Endothelial cell of umbilical vein (primary cell): ENCODE results near the gene INPP5F. TPM values are rescaled to one million over a fixed set of nuclear protein-coding genes. Genes with fewer than 3 reads are reported as not detected.

Experiments used
- BruUV-seq: library from RNA; stranded (reverse); fragments of 400-500 nt; replicated peaks from 2 replicates; lab custom pipeline; 2021; lab: Mats Ljungman, UMichigan
- CTCF ChIA-PET: fragments of 300-600, 350-600 bp; sonication (Branson Sonifier 250); formaldehyde crosslinking; loops from one replicate; lab custom pipeline; 2021; ENCODE audit warnings: antibody characterized with exemption, inconsistent platforms; lab: Charles Lee
- POLR2A ChIA-PET: fragments of 300-600, 350-600 bp; sonication (Branson Sonifier 250); formaldehyde crosslinking; loops from one replicate; lab custom pipeline; 2021; ENCODE audit warnings: antibody characterized with exemption, inconsistent platforms; lab: Charles Lee
- DNase-seq: peaks from one replicate; pipeline ENCODE4 v3.0.0-alpha.2; 2011; ENCODE audit warnings: low read depth, low spot score
- FAIRE-seq: peaks from 2 replicates; lab custom pipeline; 2011; peaks lifted over from hg19 to GRCh38; lab: Jason Lieb, UNC
- H2AFZ ChIP-seq: 2 replicates; pipeline ENCODE4 v1.6.0; 2012; ENCODE audit warnings: low read depth, low read length, control low read depth, inconsistent platforms
- H3K27ac ChIP-seq: 2 replicates; pipeline ENCODE4 v1.5.1; 2011; ENCODE audit warnings: low read depth, mild to moderate bottlenecking, control low read depth, low read length, moderate library complexity; ENCODE audit not compliant: insufficient read depth
- H3K27me3 ChIP-seq, 2 experiments: 2 replicates each; pipeline versions ENCODE4 v1.6.0 to v1.6.1; 2011; ENCODE audit warnings: low read length in 2 of 2, mixed read lengths in 1 of 2; ENCODE audit not compliant: control insufficient read depth in 2 of 2, insufficient read depth in 2 of 2
- H3K36me3 ChIP-seq, 2 experiments: 2 replicates in 1 of 2; 3 replicates in 1 of 2; pipeline ENCODE4 v1.5.1; 2011; ENCODE audit warnings: low read length in 2 of 2, mild to moderate bottlenecking in 1 of 2, moderate library complexity in 1 of 2; ENCODE audit not compliant: control insufficient read depth in 2 of 2, insufficient read depth in 2 of 2; ENCODE audit errors: extremely low read depth in 1 of 2
- H3K4me1 ChIP-seq: 3 replicates; pipeline ENCODE4 v1.5.1; 2011; ENCODE audit warnings: mild to moderate bottlenecking, low read length; ENCODE audit not compliant: control insufficient read depth, insufficient read depth; ENCODE audit errors: extremely low read depth
- H3K4me2 ChIP-seq: 2 replicates; pipeline ENCODE4 v1.6.1; 2011; ENCODE audit warnings: low read length, control low read depth, mixed read lengths; ENCODE audit not compliant: insufficient read depth
- H3K4me3 ChIP-seq, 3 experiments: fragments of 200-600 bp in 1 of 3; sonication (generic), shearing (Covaris generic) in 1 of 3; replicated peaks in 1 of 3; 2 replicates each; pipeline ENCODE4 v1.5.1; 2011 to 2016; ENCODE audit warnings: control low read depth in 3 of 3, low read length in 3 of 3, mild to moderate bottlenecking in 2 of 3, inconsistent platforms in 1 of 3, low read depth in 1 of 3, moderate library complexity in 1 of 3; ENCODE audit not compliant: insufficient read depth in 1 of 3
- H3K79me2 ChIP-seq: 2 replicates; pipeline ENCODE4 v1.6.0; 2012; ENCODE audit warnings: low read length, inconsistent platforms; ENCODE audit not compliant: control insufficient read depth, insufficient read depth
- H3K9ac ChIP-seq: replicated peaks from 2 replicates; pipeline ENCODE3; 2011; ENCODE audit warnings: low read length, control low read depth; ENCODE audit not compliant: insufficient read depth; ENCODE audit errors: extremely low read depth
- H3K9me1 ChIP-seq: replicated peaks from 3 replicates; pipeline ENCODE4 v1.6.0; 2011; ENCODE audit warnings: mild to moderate bottlenecking, low read length; ENCODE audit not compliant: control insufficient read depth, insufficient read depth; ENCODE audit errors: extremely low read depth
- H3K9me3 ChIP-seq: replicated peaks from 2 replicates; pipeline ENCODE4 v1.5.1; 2012; ENCODE audit warnings: low read length, inconsistent platforms; ENCODE audit not compliant: control insufficient read depth, insufficient read depth
- H4K20me1 ChIP-seq: replicated peaks from 2 replicates; pipeline ENCODE3; 2011; ENCODE audit warnings: mild to moderate bottlenecking, low read length; ENCODE audit not compliant: control insufficient read depth, insufficient read depth; ENCODE audit errors: extremely low read depth
- CTCF ChIP-seq, 2 donors: IDR thresholded peaks; 1 replicate in 1 of 2; 2 replicates in 1 of 2; pipeline ENCODE4 v1.5.1; 2011; ENCODE audit warnings: low read length in 2 of 2, mild to moderate bottlenecking in 2 of 2, moderate library complexity in 2 of 2, control low read depth in 1 of 2, inconsistent platforms in 1 of 2, low read depth in 1 of 2; ENCODE audit not compliant: insufficient read depth in 1 of 2; ENCODE audit errors: extremely low read depth in 1 of 2
- EZH2 ChIP-seq: IDR thresholded peaks from 2 replicates; pipeline ENCODE4 v1.6.1; 2012; ENCODE audit warnings: borderline replicate concordance, low read depth, mild to moderate bottlenecking, moderate library complexity, low read length, inconsistent platforms; ENCODE audit not compliant: severe bottlenecking
- FOS ChIP-seq: IDR thresholded peaks from 2 replicates; pipeline ENCODE4 v1.6.1; 2011; ENCODE audit warnings: mild to moderate bottlenecking, low read length, moderate library complexity, borderline replicate concordance; ENCODE audit not compliant: insufficient read depth
- GATA2 ChIP-seq: IDR thresholded peaks from 2 replicates; pipeline ENCODE4 v1.7.0; 2011; ENCODE audit warnings: low read depth, mild to moderate bottlenecking, moderate library complexity, mixed read lengths, low read length; ENCODE audit not compliant: insufficient read length, insufficient read depth
- JUN ChIP-seq: IDR thresholded peaks from 2 replicates; pipeline ENCODE4 v1.6.1; 2011; ENCODE audit warnings: borderline replicate concordance, low read depth; ENCODE audit not compliant: insufficient read length, insufficient read depth
- MAX ChIP-seq: IDR thresholded peaks from 2 replicates; pipeline ENCODE4 v1.6.1; 2011; ENCODE audit not compliant: insufficient read depth, insufficient read length
- MYC ChIP-seq: IDR thresholded peaks from one replicate; pipeline ENCODE4 v1.6.1; 2011; ENCODE audit warnings: mild to moderate bottlenecking, low read depth, low read length
- POLR2A ChIP-seq: IDR thresholded peaks from 2 replicates; pipeline ENCODE4 v1.6.1; 2012; ENCODE audit warnings: low read depth, mild to moderate bottlenecking, control low read depth, low read length
- POLR2AphosphoS5 ChIP-seq: IDR thresholded peaks from 2 replicates; pipeline ENCODE4 v1.6.1; 2012; ENCODE audit warnings: low read depth, mild to moderate bottlenecking, control low read depth, low read length, moderate library complexity; ENCODE audit not compliant: insufficient read depth
- dilution Hi-C: fragments of 300-500 bp; cut with MboI; formaldehyde crosslinking; loops from one replicate; pipeline ENCODE4 v1.15.0; 2019; ENCODE audit warnings: low sequenced_read_pairs; ENCODE audit not compliant: extremely low pct_ligation_motif_present
- intact Hi-C: fragments of 100-400 bp; cut with micrococcal nuclease; formaldehyde crosslinking; loops from one replicate; pipeline ENCODE4 v1.10.0; 2022
- polyA plus RNA-seq, 4 experiments: library from polyadenylated mRNA; depleted of rRNA in 3 of 4; stranded (reverse) in 3 of 4; unstranded in 1 of 4; fragments of >200 nt; gene quantifications; 2 replicates each; pipeline versions ENCODE4 v1.2.1 to v1.2.3, GENCODE V29; 2011 to 2012; ENCODE audit warnings: missing spikeins in 1 of 4
- total RNA-seq: library from RNA; stranded (reverse); gene quantifications from 2 replicates; pipeline ENCODE4 v1.2.3, GENCODE V29; 2021

The INPP5F gene
- total and polyA plus RNA-seq, 2 donors (not counting 3 experiments of a cell fraction or from before 2014, with no cell fraction given), result 6.1 to 20.3 TPM

- intact Hi-C loops (no loop called here), dilution Hi-C loops (no loop called here)
- Histone ChIP-seq H3K9ac (no peak overlapping the region), H3K4me3 (no peak overlapping the region), H4K20me1 (no peaks in the 10 kb centered on the region), H3K27me3 (no peaks in the 10 kb centered on the region), H3K4me1 (no peaks in the 10 kb centered on the region), H3K27ac (no peak overlapping the region), H3K9me1 (no peaks in the 10 kb centered on the region), H3K9me3 (no peaks in the 10 kb centered on the region), H3K4me2 (no peak overlapping the region), H2AFZ (no peak overlapping the region), H3K79me2 (peaks cover 1% of the 10 kb centered on the region), H3K36me3 (peaks cover 22 to 37% of the 10 kb centered on the region in 2 experiments)
- CTCF ChIA-PET, result interaction anchor here (7.7 kb wide), 1 partner anchor 83 kb away, joined by 64 read pairs; no protein-coding TSS in a partner anchor
- POLR2A ChIA-PET, result no interaction called here
- TF ChIP-seq FOS (no peak), EZH2 (no peak), CTCF (IDR thresholded peaks at IDR 0.05; ENCODE audit: extremely low read depth in 1 of 2, insufficient read depth in 1 of 2, low read depth in 1 of 2, low read length in 2 of 2) (no peak), MAX (no peak), GATA2 (no peak), MYC (no peak), POLR2A (no peak), JUN (no peak), POLR2AphosphoS5 (no peak)
- no TSS peak for BruUV-seq
- FAIRE-seq, result no peak
- DNase-seq, result no peak
Measured at GRCh38 chr10:119834188-119834587, 108.3 kb downstream of the INPP5F start.
